Endothelial cell of umbilical vein (primary cell): Measurements from ENCODE around the gene COG5.

Source experiments
- CTCF ChIP-seq, 2 donors: IDR thresholded peaks; 1 replicate in 1 of 2; 2 replicates in 1 of 2; pipeline ENCODE4 v1.5.1; 2011; ENCODE audit warnings: low read length in 2 of 2, mild to moderate bottlenecking in 2 of 2, moderate library complexity in 2 of 2, control low read depth in 1 of 2, inconsistent platforms in 1 of 2, low read depth in 1 of 2; ENCODE audit not compliant: insufficient read depth in 1 of 2; ENCODE audit errors: extremely low read depth in 1 of 2
- POLR2A ChIP-seq: IDR thresholded peaks from 2 replicates; pipeline ENCODE4 v1.6.1; 2012; ENCODE audit warnings: low read depth, mild to moderate bottlenecking, control low read depth, low read length

DNA sequence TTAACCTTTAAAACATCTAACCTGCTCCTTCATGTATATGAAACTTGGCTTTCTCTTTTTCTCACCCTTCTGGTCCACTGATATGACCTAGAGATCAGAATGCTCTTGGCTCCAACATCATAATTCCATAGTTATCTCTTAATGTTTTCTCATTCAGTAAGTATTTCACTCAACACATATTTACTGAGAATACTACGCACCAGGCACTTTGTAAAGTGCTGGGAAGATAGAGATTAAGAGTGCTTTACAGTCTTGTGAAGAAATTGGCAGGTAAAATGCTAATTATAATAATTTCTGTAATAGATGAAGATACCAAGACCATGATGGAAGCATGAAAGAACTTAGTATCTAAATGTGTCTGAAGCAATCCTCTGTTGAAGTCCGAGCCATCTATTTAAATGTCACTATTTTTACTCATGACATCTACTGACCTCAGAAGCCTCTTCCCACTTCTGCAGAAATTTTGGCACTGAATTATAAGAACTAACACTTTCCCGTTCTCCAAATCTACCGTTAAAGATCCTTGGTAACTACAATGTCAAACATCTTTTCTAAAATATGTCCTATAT is 278.7 kb downstream of the COG5 start:
- TF ChIP-seq CTCF (IDR thresholded peaks at IDR 0.05; ENCODE audit: extremely low read depth in 1 of 2, insufficient read depth in 1 of 2, low read depth in 1 of 2, low read length in 2 of 2) = no peak
- no peak for TF ChIP-seq POLR2A
